Measurements from ENCODE around the gene CTSZ.

GRCh38 chr20:59035381-59035780, 28.3 kb upstream of the CTSZ start:
- no peak for TF ChIP-seq POLR2A (IDR thresholded peaks at IDR 0.05; ENCODE audit: low read depth, low read length)
- no peak for TF ChIP-seq TAF1 (IDR thresholded peaks at IDR 0.05; ENCODE audit: borderline replicate concordance, low read depth, low read length)
- no peak for TF ChIP-seq POLR2AphosphoS5 (IDR thresholded peaks at IDR 0.05; ENCODE audit: low read depth, low read length)

Measured in GM12892 (cell line).